GM12878 (cell line): ENCODE results near the gene PHACTR1. TPM values are rescaled to one million over a fixed set of nuclear protein-coding genes. Genes with fewer than 3 reads are reported as not detected.
A peak's percentile ranks its signal among the peaks of the same experiment; 100 is the strongest.

Source experiments
- BHLHE40 ChIP-seq, 2 experiments: fragments of 450-650 bp in 1 of 2; IDR thresholded peaks; 2 replicates each; pipeline ENCODE4 v1.6.1; 2011 to 2017; ENCODE audit warnings: low read depth in 2 of 2, borderline replicate concordance in 1 of 2, improper control_type of control experiment in 1 of 2, low read length in 1 of 2, mild to moderate bottlenecking in 1 of 2
- CBFB ChIP-seq: IDR thresholded peaks from 2 replicates; pipeline ENCODE4 v1.6.1; 2016; ENCODE audit warnings: antibody characterized with exemption, low read depth
- CBX5 ChIP-seq: sonication (generic); IDR thresholded peaks from 2 replicates; pipeline ENCODE4 v1.6.1; 2016; ENCODE audit warnings: low read depth, moderate library complexity, mild to moderate bottlenecking, inconsistent platforms
- CEBPB ChIP-seq, 2 experiments: fragments of 150-350 bp in 1 of 2; IDR thresholded peaks; 2 replicates each; pipeline ENCODE4 v1.6.1; 2012 to 2014; ENCODE audit warnings: low read depth in 2 of 2, low read length in 2 of 2, borderline replicate concordance in 1 of 2, inconsistent platforms in 1 of 2
- DPF2 ChIP-seq: fragments of 450-650 bp; IDR thresholded peaks from 2 replicates; pipeline ENCODE4 v1.6.1; 2017; ENCODE audit warnings: mild to moderate bottlenecking
- EGR1 ChIP-seq, 2 experiments: IDR thresholded peaks; 1 replicate in 1 of 2; 2 replicates in 1 of 2; pipeline ENCODE4 v1.6.1; 2011 to 2012; ENCODE audit warnings: low read depth in 2 of 2, low read length in 2 of 2, borderline replicate concordance in 1 of 2, mild to moderate bottlenecking in 1 of 2, moderate library complexity in 1 of 2
- ETV6 ChIP-seq, 2 experiments: fragments of 450-650 bp in 1 of 2; IDR thresholded peaks in 1 of 2; conservative IDR thresholded peaks in 1 of 2; 2 replicates each; pipeline ENCODE4 v1.6.1; 2014; ENCODE audit warnings: antibody characterized with exemption in 1 of 2, borderline replicate concordance in 1 of 2, low read depth in 1 of 2, mild to moderate bottlenecking in 1 of 2, moderate library complexity in 1 of 2
- HDAC2 ChIP-seq: fragments of 200-600 bp; sonication (generic); IDR thresholded peaks from 2 replicates; pipeline ENCODE4 v1.6.1; 2017
- HDGF ChIP-seq: fragments of 450-650 bp; IDR thresholded peaks from 2 replicates; pipeline ENCODE4 v1.6.1; 2016; ENCODE audit warnings: antibody characterized with exemption
- JUNB ChIP-seq: IDR thresholded peaks from 2 replicates; pipeline ENCODE4 v1.6.1; 2016; ENCODE audit warnings: antibody characterized with exemption, mild to moderate bottlenecking
- MTA3 ChIP-seq: IDR thresholded peaks from 2 replicates; pipeline ENCODE4 v1.6.1; 2012; ENCODE audit warnings: low read length, inconsistent platforms, borderline replicate concordance
- NR2F1 ChIP-seq: fragments of 450-650 bp; conservative IDR thresholded peaks from 2 replicates; pipeline ENCODE4 v1.6.1; 2017; ENCODE audit warnings: mild to moderate bottlenecking
- RAD51 ChIP-seq: fragments of 450-650 bp; IDR thresholded peaks from 2 replicates; pipeline ENCODE4 v1.6.1; 2016; ENCODE audit warnings: moderate library complexity, mild to moderate bottlenecking, inconsistent platforms
- RB1 ChIP-seq: fragments of 450-650 bp; formaldehyde crosslinking; IDR thresholded peaks from 2 replicates; pipeline ENCODE4 v1.6.1; 2017; ENCODE audit warnings: mild to moderate bottlenecking, borderline replicate concordance
- RUNX3 ChIP-seq: IDR thresholded peaks from 2 replicates; pipeline ENCODE4 v1.6.1; 2012; ENCODE audit warnings: low read length, inconsistent platforms
- SIN3A ChIP-seq: IDR thresholded peaks from 2 replicates; pipeline ENCODE4 v1.6.1; 2012; ENCODE audit warnings: low read depth, low read length, improper control_type of control experiment
- SIX5 ChIP-seq: IDR thresholded peaks from 2 replicates; pipeline ENCODE4 v1.6.1; 2011; ENCODE audit warnings: mild to moderate bottlenecking, low read depth, low read length, moderate library complexity; ENCODE audit not compliant: severe bottlenecking
- SP1 ChIP-seq: IDR thresholded peaks from one replicate; pipeline ENCODE4 v1.6.1; 2011; ENCODE audit warnings: low read depth, low read length
- ZBED1 ChIP-seq: IDR thresholded peaks from 2 replicates; pipeline ENCODE4 v1.6.1; 2016; ENCODE audit warnings: borderline replicate concordance
- polyA plus RNA-seq, 11 experiments: library from polyadenylated mRNA; depleted of rRNA in 4 of 11; unstranded in 6 of 11; stranded (reverse) in 5 of 11; fragments of >200 nt; fragmentation: Nextera tagmentation in 4 of 11; fragmentation: Illumina TruSeq in 1 of 11; extraction: Ambion mirVana in 4 of 11; extraction: Trizol in 1 of 11; gene quantifications; 1 replicate in 1 of 11; 2 replicates in 10 of 11; pipeline versions ENCODE4 v1.2.1 to v1.2.3, GENCODE V29; 2011 to 2016; ENCODE audit warnings: inconsistent platforms in 2 of 11, missing spikeins in 2 of 11, low read depth in 1 of 11
- total RNA-seq, 4 experiments: library from RNA; depleted of rRNA in 3 of 4; stranded (reverse); fragments of >200 nt in 3 of 4; fragmentation: Illumina TruSeq in 1 of 4; extraction: Trizol in 1 of 4; gene quantifications; 2 replicates each; pipeline versions ENCODE4 v1.2.1 to v1.2.3, GENCODE V29; 2013 to 2021
- TF ChIP-seq, protein P1 (sequence below): fragments of 450-650 bp; IDR thresholded peaks from 2 replicates; pipeline ENCODE4 v1.6.1; 2016; ENCODE audit warnings: mild to moderate bottlenecking
- TF ChIP-seq, protein P2 (sequence below): fragments of 450-650 bp; IDR thresholded peaks from 2 replicates; pipeline ENCODE4 v1.6.1; 2018; ENCODE audit warnings: mild to moderate bottlenecking, low read depth, moderate library complexity; ENCODE audit not compliant: partially characterized antibody
- TF ChIP-seq, protein P3 (sequence below): fragments of 450-650 bp; formaldehyde crosslinking; IDR thresholded peaks from 2 replicates; pipeline ENCODE4 v1.4.0; 2022; ENCODE audit warnings: mild to moderate bottlenecking, moderate library complexity
- TF ChIP-seq, protein P4 (sequence below): fragments of 450-650 bp; IDR thresholded peaks from 2 replicates; pipeline ENCODE4 v1.6.1; 2017; ENCODE audit warnings: low read depth, mild to moderate bottlenecking, moderate library complexity

The PHACTR1 gene
- total and polyA plus RNA-seq, 10 of the 15 experiments (the other 5 are each of a cell fraction or from before 2014, with no cell fraction given) = 34.2 to 94.6 (median 62.3) TPM

DNA sequence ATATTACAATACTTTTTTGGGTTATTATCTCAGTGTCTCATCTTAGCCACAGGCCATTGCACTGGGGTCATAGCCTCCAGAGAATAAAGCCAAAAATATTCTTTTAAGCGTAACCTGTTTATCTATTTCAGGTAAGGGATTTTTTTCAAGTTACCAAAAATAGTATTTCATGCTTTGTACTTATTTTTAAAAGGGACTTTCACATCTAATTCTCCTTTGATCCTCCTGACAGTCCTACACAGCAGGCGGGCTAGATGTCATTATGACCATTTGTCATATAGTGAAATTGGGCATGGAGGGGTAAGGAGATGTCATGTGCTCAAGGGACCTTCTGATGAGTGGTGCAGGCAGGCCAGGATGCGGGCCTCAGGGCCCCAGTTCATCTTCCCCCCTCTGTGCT lies 542.8 kb downstream of the PHACTR1 start (continued):
- TF ChIP-seq, protein P1, sequence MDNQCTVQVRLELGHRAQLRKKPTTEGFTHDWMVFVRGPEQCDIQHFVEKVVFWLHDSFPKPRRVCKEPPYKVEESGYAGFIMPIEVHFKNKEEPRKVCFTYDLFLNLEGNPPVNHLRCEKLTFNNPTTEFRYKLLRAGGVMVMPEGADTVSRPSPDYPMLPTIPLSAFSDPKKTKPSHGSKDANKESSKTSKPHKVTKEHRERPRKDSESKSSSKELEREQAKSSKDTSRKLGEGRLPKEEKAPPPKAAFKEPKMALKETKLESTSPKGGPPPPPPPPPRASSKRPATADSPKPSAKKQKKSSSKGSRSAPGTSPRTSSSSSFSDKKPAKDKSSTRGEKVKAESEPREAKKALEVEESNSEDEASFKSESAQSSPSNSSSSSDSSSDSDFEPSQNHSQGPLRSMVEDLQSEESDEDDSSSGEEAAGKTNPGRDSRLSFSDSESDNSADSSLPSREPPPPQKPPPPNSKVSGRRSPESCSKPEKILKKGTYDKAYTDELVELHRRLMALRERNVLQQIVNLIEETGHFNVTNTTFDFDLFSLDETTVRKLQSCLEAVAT = peak; percentile 30; the same call in 1 of the 2 replicates
- TF ChIP-seq SP1 = peak; percentile 52
- TF ChIP-seq EGR1 (IDR thresholded peaks at IDR 0.05; ENCODE audit: borderline replicate concordance in 1 of 2, low read depth in 2 of 2, low read length in 2 of 2) = 0 out of 3 replicates have a peak, but pooled peaks of 1 of the 2 experiments have one; percentile 3
- peak; percentile 84 for TF ChIP-seq RAD51
- peak; percentile 57; the same call in 1 of the 2 replicates for TF ChIP-seq RB1
- no peak for TF ChIP-seq SIX5
- TF ChIP-seq, protein P2, sequence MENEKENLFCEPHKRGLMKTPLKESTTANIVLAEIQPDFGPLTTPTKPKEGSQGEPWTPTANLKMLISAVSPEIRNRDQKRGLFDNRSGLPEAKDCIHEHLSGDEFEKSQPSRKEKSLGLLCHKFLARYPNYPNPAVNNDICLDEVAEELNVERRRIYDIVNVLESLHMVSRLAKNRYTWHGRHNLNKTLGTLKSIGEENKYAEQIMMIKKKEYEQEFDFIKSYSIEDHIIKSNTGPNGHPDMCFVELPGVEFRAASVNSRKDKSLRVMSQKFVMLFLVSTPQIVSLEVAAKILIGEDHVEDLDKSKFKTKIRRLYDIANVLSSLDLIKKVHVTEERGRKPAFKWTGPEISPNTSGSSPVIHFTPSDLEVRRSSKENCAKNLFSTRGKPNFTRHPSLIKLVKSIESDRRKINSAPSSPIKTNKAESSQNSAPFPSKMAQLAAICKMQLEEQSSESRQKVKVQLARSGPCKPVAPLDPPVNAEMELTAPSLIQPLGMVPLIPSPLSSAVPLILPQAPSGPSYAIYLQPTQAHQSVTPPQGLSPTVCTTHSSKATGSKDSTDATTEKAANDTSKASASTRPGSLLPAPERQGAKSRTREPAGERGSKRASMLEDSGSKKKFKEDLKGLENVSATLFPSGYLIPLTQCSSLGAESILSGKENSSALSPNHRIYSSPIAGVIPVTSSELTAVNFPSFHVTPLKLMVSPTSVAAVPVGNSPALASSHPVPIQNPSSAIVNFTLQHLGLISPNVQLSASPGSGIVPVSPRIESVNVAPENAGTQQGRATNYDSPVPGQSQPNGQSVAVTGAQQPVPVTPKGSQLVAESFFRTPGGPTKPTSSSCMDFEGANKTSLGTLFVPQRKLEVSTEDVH = peak; percentile 45
- TF ChIP-seq CBX5 = peak; percentile 78; the same call in 1 of the 2 replicates
- peak; percentile 87 to 90 for TF ChIP-seq BHLHE40 (IDR thresholded peaks at IDR 0.05; ENCODE audit: borderline replicate concordance in 1 of 2, low read depth in 2 of 2, low read length in 1 of 2)
- no peak for TF ChIP-seq HDAC2
- TF ChIP-seq MTA3 = peak; percentile 99
- peak; percentile 98 for TF ChIP-seq NR2F1
- TF ChIP-seq ZBED1 = peak; percentile 97
- TF ChIP-seq, protein P3, sequence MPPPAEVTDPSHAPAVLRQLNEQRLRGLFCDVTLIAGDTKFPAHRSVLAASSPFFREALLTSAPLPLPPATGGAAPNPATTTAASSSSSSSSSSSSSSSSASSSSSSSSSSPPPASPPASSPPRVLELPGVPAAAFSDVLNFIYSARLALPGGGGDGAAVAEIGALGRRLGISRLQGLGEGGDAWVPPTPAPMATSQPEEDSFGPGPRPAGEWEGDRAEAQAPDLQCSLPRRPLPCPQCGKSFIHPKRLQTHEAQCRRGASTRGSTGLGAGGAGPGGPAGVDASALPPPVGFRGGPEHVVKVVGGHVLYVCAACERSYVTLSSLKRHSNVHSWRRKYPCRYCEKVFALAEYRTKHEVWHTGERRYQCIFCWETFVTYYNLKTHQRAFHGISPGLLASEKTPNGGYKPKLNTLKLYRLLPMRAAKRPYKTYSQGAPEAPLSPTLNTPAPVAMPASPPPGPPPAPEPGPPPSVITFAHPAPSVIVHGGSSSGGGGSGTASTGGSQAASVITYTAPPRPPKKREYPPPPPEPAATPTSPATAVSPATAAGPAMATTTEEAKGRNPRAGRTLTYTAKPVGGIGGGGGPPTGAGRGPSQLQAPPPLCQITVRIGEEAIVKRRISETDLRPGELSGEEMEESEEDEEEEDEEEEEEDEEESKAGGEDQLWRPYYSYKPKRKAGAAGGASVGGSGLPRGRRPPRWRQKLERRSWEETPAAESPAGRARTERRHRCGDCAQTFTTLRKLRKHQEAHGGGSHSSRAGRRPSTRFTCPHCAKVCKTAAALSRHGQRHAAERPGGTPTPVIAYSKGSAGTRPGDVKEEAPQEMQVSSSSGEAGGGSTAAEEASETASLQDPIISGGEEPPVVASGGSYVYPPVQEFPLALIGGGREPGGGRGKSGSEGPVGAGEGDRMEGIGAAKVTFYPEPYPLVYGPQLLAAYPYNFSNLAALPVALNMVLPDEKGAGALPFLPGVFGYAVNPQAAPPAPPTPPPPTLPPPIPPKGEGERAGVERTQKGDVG (CRISPR knock-in tag) = no peak
- TF ChIP-seq CEBPB (IDR thresholded peaks at IDR 0.05; ENCODE audit: borderline replicate concordance in 1 of 2, low read depth in 2 of 2, low read length in 2 of 2) = peak in 1 of 2 experiments; percentile 98; a peak in 1 of 4 replicates
- peak; percentile 87 for TF ChIP-seq DPF2
- TF ChIP-seq ETV6 (conservative IDR thresholded peaks at IDR 0.05 in 1 of 2, IDR thresholded peaks at IDR 0.05 in 1 of 2; ENCODE audit: borderline replicate concordance in 1 of 2, low read depth in 1 of 2) = peak in 1 of 2 experiments; percentile 79; a peak in 2 of 4 replicates
- no peak for TF ChIP-seq HDGF
- TF ChIP-seq, protein P4, sequence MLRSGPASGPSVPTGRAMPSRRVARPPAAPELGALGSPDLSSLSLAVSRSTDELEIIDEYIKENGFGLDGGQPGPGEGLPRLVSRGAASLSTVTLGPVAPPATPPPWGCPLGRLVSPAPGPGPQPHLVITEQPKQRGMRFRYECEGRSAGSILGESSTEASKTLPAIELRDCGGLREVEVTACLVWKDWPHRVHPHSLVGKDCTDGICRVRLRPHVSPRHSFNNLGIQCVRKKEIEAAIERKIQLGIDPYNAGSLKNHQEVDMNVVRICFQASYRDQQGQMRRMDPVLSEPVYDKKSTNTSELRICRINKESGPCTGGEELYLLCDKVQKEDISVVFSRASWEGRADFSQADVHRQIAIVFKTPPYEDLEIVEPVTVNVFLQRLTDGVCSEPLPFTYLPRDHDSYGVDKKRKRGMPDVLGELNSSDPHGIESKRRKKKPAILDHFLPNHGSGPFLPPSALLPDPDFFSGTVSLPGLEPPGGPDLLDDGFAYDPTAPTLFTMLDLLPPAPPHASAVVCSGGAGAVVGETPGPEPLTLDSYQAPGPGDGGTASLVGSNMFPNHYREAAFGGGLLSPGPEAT = peak; percentile 97
- TF ChIP-seq SIN3A = no peak
- peak; percentile 93 for TF ChIP-seq RUNX3
- TF ChIP-seq JUNB = peak; percentile 76
- TF ChIP-seq CBFB = peak; percentile 82
